OCI-LY1 (cell line): Measurements from ENCODE around the gene SPANXB1.
"Not testable (repeated sequence)": the region's sequence is repeated elsewhere in the genome, so short reads cannot be mapped to it uniquely, and the experiment has no call there.

ENCODE experiments used
- H2AFZ ChIP-seq: fragments of 200-600 bp; sonication (generic), shearing (Covaris generic); 2 replicates; pipeline ENCODE4 v1.6.0; 2014; ENCODE audit warnings: antibody characterized with exemption, mild to moderate bottlenecking, low read length
- H3F3A ChIP-seq: fragments of 200-600 bp; sonication (generic), shearing (Covaris generic); 2 replicates; pipeline ENCODE4 v1.6.0; 2014; ENCODE audit warnings: mild to moderate bottlenecking, antibody characterized with exemption, low read length, moderate library complexity; ENCODE audit not compliant: insufficient read depth
- H3K27ac ChIP-seq: fragments of 200-600 bp; sonication (generic); 2 replicates; pipeline ENCODE4 v1.5.1; 2014; ENCODE audit warnings: low read length, mixed run types, mild to moderate bottlenecking, low read depth; ENCODE audit not compliant: poor library complexity, severe bottlenecking
- H3K27me3 ChIP-seq: fragments of 200-600 bp; sonication (generic); 2 replicates; pipeline ENCODE4 v1.6.0; 2014; ENCODE audit warnings: antibody characterized with exemption, mild to moderate bottlenecking, low read length, moderate library complexity; ENCODE audit not compliant: insufficient read depth
- H3K36me3 ChIP-seq: fragments of 200-600 bp; sonication (generic); 2 replicates; pipeline ENCODE4 v1.6.1; 2014; ENCODE audit warnings: mild to moderate bottlenecking, antibody characterized with exemption, low read length, moderate library complexity, mixed read lengths; ENCODE audit not compliant: insufficient read depth
- H3K4me1 ChIP-seq: fragments of 200-600 bp; sonication (generic); 2 replicates; pipeline ENCODE4 v1.5.1; 2014; ENCODE audit warnings: mild to moderate bottlenecking, low read length, moderate library complexity; ENCODE audit not compliant: insufficient read depth, severe bottlenecking
- H3K4me2 ChIP-seq: fragments of 200-600 bp; sonication (generic), shearing (Covaris generic); 2 replicates; pipeline ENCODE4 v1.6.1; 2014; ENCODE audit warnings: low read length
- H3K4me3 ChIP-seq: fragments of 200-600 bp; sonication (generic); 2 replicates; pipeline ENCODE4 v1.5.1; 2014; ENCODE audit warnings: low read length, low read depth, mild to moderate bottlenecking, mixed read lengths; ENCODE audit not compliant: poor library complexity, severe bottlenecking
- H3K79me2 ChIP-seq: fragments of 200-600 bp; shearing (Covaris generic); 2 replicates; pipeline ENCODE4 v1.6.1; 2016; ENCODE audit warnings: mixed run types, low read length, mixed read lengths; ENCODE audit not compliant: insufficient read depth
- H3K9ac ChIP-seq: fragments of 200-600 bp; sonication (generic), shearing (Covaris generic); 2 replicates; pipeline ENCODE4 v1.6.1; 2014; ENCODE audit warnings: mild to moderate bottlenecking, low read length, mixed read lengths
- H3K9me2 ChIP-seq: fragments of 200-600 bp; sonication (generic), shearing (Covaris generic); 2 replicates; pipeline ENCODE4 v1.6.1; 2014; ENCODE audit warnings: low read depth, mild to moderate bottlenecking, low read length, mixed read lengths
- H3K9me3 ChIP-seq: fragments of 200-600 bp; shearing (Covaris generic); 2 replicates; pipeline ENCODE4 v1.6.1; 2014; ENCODE audit warnings: low read length, mixed read lengths
- H4K20me1 ChIP-seq: fragments of 200-600 bp; sonication (generic), shearing (Covaris generic); 2 replicates; pipeline ENCODE4 v1.6.0; 2016; ENCODE audit warnings: mild to moderate bottlenecking, low read length; ENCODE audit not compliant: insufficient read depth
- CTCF ChIP-seq: fragments of 200-600 bp; sonication (generic), shearing (Covaris generic); IDR thresholded peaks from 2 replicates; pipeline ENCODE4 v1.5.1; 2017; ENCODE audit warnings: mild to moderate bottlenecking, antibody characterized with exemption, low read length, moderate library complexity, mixed read lengths
- EZH2 ChIP-seq: fragments of 200-600 bp; sonication (generic), shearing (Covaris generic); IDR thresholded peaks from 2 replicates; pipeline ENCODE4 v1.8.0; 2017; ENCODE audit warnings: borderline replicate concordance, mixed run types, mild to moderate bottlenecking, antibody characterized with exemption, low read length, moderate library complexity, mixed read lengths

The SPANXB1 gene

GRCh38 chrX:141002568-141002967 is at the start of gene SPANXB1:
Gene SPANXB1 (plus strand): TSS chrX:141002594. CDS start chrX:141002694, 100 bp downstream.
- not testable (repeated sequence) for H3F3A ChIP-seq, H3K4me1 ChIP-seq, H4K20me1 ChIP-seq, H3K79me2 ChIP-seq, H3K36me3 ChIP-seq, H3K27ac ChIP-seq, H3K4me2 ChIP-seq, H3K9me2 ChIP-seq, H3K9ac ChIP-seq, H3K9me3 ChIP-seq, H2AFZ ChIP-seq, H3K4me3 ChIP-seq, H3K27me3 ChIP-seq

GRCh38 chrX:140967036-140967435 is 35.4 kb upstream of the SPANXB1 start:
- Histone ChIP-seq H3F3A (no peaks in the 10 kb centered on the region), H3K79me2 (no peaks in the 10 kb centered on the region), H3K27ac (no peak overlapping the region), H3K27me3 (no peaks in the 10 kb centered on the region), H2AFZ (no peak overlapping the region), H3K4me3 (no peak overlapping the region), H3K9me3 (no peaks in the 10 kb centered on the region), H4K20me1 (no peaks in the 10 kb centered on the region), H3K9me2 (no peaks in the 10 kb centered on the region), H3K36me3 (no peaks in the 10 kb centered on the region), H3K9ac (no peak overlapping the region), H3K4me2 (no peak overlapping the region), H3K4me1 (no peaks in the 10 kb centered on the region)
- no peak for TF ChIP-seq EZH2
- TF ChIP-seq CTCF, result no peak

GRCh38 chrX:140971099-140971795 is 31.1 kb upstream of the SPANXB1 start:
- H3K27ac ChIP-seq, result no peak overlapping the region
- no peaks in the 10 kb centered on the region for H4K20me1 ChIP-seq
- H3K9ac ChIP-seq, result no peak overlapping the region
- H3K9me3 ChIP-seq, result no peaks in the 10 kb centered on the region
- no peaks in the 10 kb centered on the region for H3K36me3 ChIP-seq
- H3K4me3 ChIP-seq, result no peak overlapping the region
- no peaks in the 10 kb centered on the region for H3K27me3 ChIP-seq
- no peaks in the 10 kb centered on the region for H3F3A ChIP-seq
- H3K4me1 ChIP-seq, result no peaks in the 10 kb centered on the region
- no peaks in the 10 kb centered on the region for H3K79me2 ChIP-seq
- no peaks in the 10 kb centered on the region for H3K9me2 ChIP-seq
- no peak overlapping the region for H2AFZ ChIP-seq
- no peak for TF ChIP-seq CTCF
- H3K4me2 ChIP-seq, result no peak overlapping the region

- H2AFZ ChIP-seq, result no peak overlapping the region
- H3F3A ChIP-seq, result no peaks in the 10 kb centered on the region
- H3K4me1 ChIP-seq, result no peaks in the 10 kb centered on the region
Observed at GRCh38 chrX:140975472-140975871, 26.9 kb upstream of the SPANXB1 start.

More at GRCh38 chrX:140975472-140975871, 26.9 kb upstream of the SPANXB1 start:
- Histone ChIP-seq H3K9ac (no peak overlapping the region), H4K20me1 (no peaks in the 10 kb centered on the region), H3K4me3 (no peak overlapping the region), H3K27ac (no peak overlapping the region), H3K9me2 (no peaks in the 10 kb centered on the region), H3K36me3 (no peaks in the 10 kb centered on the region), H3K9me3 (no peaks in the 10 kb centered on the region), H3K79me2 (no peaks in the 10 kb centered on the region), H3K27me3 (no peaks in the 10 kb centered on the region), H3K4me2 (no peak overlapping the region)
- TF ChIP-seq EZH2, result no peak
- no peak for TF ChIP-seq CTCF
